Activated T-cell treated with anti-CD3 and anti-CD28 coated beads for 48 hours (primary cell): ENCODE measurements around the gene KRTAP5-2.
A peak's percentile ranks its signal among the peaks of the same experiment; 100 is the strongest.
"Not testable (repeated sequence)": the region's sequence is repeated elsewhere in the genome, so short reads cannot be mapped to it uniquely, and the experiment has no call there.

Experiments used
- DNase-seq: peaks from one replicate; pipeline ENCODE4 v3.0.0-alpha.2; 2020; ENCODE audit warnings: low read depth

KRTAP5-2 gene

GRCh38 chr11:1589996-1590395, 8.1 kb downstream of the KRTAP5-2 start:
- no peak for DNase-seq

GRCh38 chr11:1589191-1589963, 8.7 kb downstream of the KRTAP5-2 start:
- not testable (repeated sequence) for DNase-seq

DNA sequence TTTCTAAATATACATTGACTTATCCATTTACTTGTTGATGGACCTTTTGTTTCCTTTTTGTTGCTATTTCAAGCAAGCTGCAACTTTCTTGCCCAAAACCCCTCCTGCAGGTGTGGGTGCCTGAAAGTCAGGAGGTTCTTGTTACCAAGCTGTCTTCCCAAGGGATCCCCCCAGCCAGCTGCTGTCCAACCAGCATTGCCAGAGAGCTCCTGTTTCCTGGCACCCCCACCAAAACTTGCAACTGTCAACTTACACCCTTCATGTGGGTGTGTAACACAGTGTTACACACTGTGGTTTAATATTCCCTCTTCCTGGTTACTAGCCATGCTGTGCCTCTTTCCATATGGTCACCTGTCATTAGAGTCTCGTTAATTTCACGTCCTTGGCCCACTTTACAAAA, 11.4 kb downstream of the KRTAP5-2 start:
- DNase-seq = no peak

GRCh38 chr11:1584661-1585370, 13.3 kb downstream of the KRTAP5-2 start, which contains the start of gene KRTAP5-1:
KRTAP5-1 (minus strand) TSS chr11:1585283; CDS start chr11:1585249, 34 bp downstream.
- not testable (repeated sequence) for DNase-seq

DNA sequence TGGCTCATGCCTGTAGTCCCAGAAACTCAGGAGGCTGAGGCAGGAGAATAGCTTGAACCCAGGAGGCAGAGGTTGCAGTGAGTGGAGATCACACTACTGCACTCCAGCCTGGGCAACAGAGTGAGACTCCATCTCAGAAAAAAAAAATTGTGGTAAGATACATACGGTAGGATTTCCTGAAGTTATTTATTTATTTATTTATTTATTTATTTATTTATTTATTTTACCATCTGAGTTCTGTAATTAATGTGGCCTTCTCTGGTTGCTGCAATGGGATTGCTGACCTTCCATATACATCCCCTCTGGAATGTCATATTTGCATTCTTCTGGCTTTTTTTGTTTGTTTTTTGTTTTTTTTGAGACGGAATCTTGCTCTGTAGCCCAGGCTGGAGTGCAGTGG, 15.2 kb downstream of the KRTAP5-2 start:
- not testable (repeated sequence) for DNase-seq

GRCh38 chr11:1581976-1582375, 16.1 kb downstream of the KRTAP5-2 start:
- no peak for DNase-seq

DNA sequence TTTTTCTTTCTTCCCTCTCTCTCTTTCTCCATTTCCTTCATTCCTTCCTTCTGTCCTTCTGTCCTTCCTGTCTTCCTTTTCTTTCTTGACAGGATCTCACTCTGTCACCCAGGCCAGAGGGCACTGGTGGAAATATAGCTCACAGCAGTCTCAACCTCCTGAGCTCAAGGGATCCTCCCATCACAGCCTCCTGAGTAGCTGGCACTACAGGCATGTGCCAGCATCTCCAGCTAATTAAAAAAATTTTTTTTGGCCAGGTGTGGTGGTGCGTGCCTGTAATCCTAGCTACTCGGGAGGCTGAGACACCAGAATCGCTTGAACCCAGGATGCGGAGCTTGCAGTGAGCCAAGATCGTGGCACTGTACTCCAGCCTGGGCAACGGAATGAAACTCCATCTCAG, 21.3 kb downstream of the KRTAP5-2 start:
- DNase-seq = no peak

- not testable (repeated sequence) for DNase-seq
Measured at GRCh38 chr11:1575756-1576155, 22.3 kb downstream of the KRTAP5-2 start.

- no peak for DNase-seq
Measured at GRCh38 chr11:1574933-1575242, 23.2 kb downstream of the KRTAP5-2 start.

DNA sequence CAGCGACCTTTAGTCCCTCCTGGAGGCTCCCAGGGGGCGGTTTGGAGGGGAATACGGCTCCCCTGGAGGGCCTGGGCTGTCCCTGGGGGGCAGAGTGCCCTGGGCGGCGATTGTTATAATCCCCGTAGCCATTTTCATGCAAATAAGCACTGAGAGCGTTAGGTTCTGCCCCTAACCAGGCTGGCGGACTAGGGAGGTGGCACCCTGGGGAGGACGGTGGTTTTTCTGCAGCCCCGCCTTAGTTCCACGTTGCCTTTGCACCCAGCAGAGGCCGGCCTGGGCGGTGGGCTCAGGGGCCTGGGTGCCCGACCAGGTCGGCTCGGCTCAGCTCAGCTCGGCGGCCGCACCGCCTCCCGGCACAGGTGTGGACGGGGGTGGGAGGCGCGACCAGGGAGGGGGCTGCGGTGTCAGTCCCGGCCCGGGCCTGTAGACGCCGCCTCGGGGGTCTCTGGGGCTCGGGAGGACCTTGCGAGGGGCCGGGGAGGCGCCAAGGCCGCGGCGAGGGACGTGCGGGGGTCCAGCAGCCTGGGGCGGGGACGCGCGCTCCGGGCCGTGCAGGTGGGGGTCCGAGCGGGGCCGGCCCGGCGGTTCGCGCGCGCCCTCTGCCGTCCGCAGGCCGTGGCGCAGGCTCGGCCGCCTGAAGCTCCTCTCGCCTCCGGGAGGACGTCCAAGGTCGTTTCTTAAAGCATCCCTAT, 23.7 kb downstream of the KRTAP5-2 start:
- peak; percentile 58 for DNase-seq

GRCh38 chr11:1573903-1574237, 24.2 kb downstream of the KRTAP5-2 start:
- DNase-seq = no peak

DNA sequence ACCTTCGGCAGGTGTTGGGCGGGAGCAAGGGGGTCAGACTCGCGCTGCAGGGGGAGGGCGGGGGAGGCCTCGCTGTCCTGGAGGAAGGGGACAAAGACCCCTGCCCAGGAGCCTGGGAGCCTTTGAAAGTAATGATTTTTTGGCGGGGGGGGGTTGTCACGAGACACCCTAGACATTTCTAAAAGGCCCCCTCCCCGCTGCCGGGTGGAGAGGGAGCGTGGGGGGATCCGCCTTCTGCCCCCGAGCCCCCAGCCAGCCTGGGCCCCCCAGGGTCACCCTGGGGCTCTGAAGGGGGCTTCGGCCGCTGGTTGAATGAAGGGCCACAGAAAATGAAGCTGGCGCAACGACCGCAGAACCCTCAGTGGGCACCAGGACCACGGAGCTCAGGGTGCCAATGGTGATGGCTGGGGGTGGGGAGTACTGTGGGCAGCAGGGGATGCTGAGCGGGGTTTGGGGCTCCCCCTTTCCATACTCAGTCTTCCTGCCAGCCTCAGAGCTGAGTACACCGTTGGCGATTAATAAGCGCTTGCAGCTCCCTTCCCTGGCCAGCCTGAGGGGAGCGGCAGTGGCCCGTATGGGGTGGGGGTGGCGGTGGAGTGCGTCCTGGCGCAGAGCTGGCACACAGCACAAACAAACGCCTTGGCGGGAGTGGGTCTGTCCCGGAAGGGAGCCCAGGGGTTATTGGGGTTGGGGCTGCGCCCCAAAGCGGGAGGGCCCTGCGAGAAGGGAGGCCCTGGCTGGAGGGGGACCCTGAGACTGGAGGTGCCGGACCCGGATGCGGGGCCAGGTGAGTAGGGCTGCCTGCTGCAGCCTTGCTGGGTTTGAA, 24.8 kb downstream of the KRTAP5-2 start:
- no peak for DNase-seq

- peak; percentile 87 for DNase-seq
Measured at GRCh38 chr11:1572197-1573076, 25.7 kb downstream of the KRTAP5-2 start, which contains the start of gene DUSP8. DUSP8 (minus strand) TSS chr11:1572271; CDS start chr11:1565826, 6,445 bp downstream.

- DNase-seq = no peak
Measured at GRCh38 chr11:1571760-1572196, 26.3 kb downstream of the KRTAP5-2 start.

DNA sequence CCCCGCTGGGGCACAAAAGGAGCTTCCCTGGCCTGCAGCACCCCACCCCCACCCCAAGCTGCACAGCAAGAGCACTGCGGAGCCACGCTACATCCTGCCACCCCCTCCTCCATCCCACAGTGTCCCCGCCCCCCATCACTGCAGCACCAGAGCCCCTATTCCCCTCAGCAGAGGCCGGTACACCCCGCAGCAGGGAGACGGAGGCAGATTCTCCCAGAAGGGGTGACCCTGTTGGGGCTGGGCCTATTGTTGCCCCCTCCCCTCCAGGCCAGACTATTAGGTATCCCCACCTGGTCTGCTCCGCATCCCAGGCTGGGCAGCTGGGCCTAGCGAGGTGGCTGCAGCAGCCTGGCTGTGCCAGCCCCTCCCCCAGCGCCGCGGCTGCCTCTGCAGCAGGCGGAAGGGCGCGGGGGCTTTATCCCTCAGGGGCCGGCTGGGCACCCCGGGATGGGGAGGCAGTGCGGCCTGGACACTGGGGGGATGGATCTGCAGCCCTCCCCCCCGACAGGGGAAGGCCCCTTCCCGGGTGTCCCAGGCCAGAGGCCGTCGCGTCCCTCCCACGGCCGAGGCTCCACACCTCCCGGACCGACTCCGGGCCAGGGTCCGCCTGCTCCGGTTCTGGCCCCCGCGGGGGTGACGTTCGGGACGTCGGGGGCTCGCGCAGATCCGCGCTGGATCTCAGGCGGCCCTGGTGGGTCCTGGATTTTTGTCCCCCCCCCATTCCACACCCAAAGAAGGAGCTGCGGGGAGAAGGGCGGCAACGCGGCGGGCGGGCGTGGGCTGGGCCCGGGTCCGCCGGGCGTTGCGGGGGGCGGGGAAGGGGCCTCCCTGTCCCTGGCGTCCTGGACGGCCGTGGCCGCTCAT, 27.0 kb downstream of the KRTAP5-2 start:
- no peak for DNase-seq

- no peak for DNase-seq
Measured at GRCh38 chr11:1570531-1570895, 27.6 kb downstream of the KRTAP5-2 start.

DNA sequence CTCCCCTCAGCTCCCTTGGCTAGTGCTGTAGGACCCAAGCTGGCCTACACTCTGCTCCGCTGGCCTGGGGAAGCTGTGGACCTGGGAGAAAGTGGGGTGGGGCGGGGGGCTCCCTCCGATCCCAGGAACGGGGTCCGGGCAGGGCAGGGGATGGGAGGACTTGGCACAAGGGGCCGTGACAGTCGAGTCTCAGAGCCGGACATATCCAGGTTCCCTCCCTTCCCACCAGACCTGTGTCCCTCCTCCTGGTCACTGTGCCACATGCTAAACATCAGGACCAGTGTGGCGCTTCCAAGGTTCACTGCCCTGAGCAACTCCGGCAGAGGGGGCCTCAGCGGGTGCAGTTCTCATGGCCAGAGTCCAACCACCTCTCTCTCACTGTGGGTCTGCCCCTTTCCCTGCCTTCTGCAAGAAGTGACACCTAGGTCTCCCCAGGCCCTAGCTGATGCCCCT, 28.1 kb downstream of the KRTAP5-2 start:
- DNase-seq = no peak

DNA sequence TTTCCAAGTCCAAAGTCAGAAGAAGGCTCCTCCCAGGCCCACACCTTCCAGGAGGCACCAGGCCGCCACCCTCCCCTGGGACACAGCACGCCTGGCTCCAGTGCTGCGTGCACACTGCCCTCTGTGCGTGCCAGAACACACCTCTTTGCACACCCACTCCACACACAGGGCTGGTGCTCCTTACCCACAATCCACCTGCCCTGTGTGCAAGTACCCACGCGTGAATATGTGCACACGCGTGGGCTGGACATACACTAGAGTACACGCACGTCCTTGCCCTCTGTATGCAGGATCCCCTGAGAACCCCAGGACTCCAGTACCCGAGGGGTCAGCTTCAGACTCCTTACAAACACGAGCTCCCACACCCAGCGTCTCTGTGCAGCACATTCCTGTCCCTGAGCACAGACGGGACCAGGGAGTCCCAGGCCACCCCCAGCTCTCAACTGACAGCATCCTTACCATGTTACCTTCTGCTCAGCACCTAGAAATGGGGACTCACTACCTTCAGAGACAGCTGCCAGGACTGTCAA, 28.8 kb downstream of the KRTAP5-2 start:
- DNase-seq = no peak

DNA sequence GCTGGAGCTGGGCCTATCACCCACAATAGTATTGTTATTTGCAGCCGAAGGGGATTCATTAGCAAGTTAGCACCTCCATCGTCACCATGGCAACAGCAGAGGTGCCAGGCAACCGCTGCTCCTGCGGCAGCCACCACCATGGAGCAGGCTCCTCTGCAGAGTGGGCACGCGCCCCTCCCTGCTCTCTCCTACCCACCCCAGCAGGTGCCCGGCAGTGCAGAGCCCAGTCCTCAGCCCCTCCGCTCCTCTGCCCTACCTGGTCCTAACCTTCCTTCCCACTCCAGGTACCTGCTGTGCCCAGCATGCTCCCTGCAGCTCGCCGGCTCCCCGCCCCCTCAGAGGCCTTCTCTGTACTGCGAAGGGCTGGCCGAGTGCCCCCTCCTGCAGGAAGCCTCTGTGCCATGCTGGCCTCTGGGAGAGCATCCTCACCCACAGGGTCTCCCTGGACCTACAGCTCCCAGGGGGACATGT, 29.6 kb downstream of the KRTAP5-2 start:
- no peak for DNase-seq

DNA sequence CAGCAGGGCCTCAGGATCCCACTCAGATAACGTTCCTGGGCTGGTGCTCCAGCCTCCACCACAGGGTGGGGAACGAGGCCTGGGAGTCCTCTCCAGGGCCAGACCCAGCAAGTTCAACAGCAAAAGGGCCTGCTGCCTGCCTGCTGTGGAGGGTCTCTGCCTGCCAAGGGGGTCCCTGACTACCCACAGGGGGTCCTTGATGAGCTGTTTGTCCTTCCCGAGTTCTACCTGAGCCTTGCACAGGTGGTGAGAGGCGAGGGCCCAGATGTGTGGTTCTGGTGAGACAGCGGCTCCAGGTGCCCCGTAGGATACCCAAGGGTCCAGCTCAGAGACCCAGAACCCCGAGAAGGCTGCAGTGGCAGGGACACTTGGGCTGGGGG, 30.4 kb downstream of the KRTAP5-2 start:
- no peak for DNase-seq
